Stimulated activated CD8-positive, alpha-beta memory T cell treated with anti-CD3 and anti-CD28 coated beads, Interleukin-15, amount 100 ng/mL, for 4 hours (primary cell): Measurements from ENCODE around the gene COASY.
A peak's percentile ranks its signal among the peaks of the same experiment; 100 is the strongest.

Experiments
- DNase-seq, 2 donors: peaks; one replicate each; pipeline ENCODE4 v3.0.0-alpha.2; 2020; ENCODE audit warnings: low read depth in 2 of 2

The COASY gene

DNA sequence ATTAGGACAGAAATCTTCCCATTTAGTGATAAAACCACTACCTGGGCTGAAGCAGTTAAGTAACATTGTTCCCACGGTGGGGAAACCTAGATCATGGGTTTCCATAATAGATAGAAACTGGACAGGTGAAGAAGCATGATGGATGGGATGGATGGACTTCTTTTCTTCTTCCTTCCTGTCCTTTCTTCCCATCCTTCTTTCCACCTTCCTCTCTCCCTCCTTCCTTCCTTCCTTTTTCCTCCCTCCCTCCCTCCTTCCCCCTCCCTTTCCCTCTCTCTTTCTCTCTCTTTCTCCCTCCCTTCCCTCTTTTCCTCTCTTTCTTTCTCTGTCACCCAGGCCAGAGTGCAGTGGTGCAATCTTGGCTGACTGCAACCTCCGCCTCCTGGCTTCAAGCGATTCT lies 12.5 kb downstream of the COASY start:
- no peak for DNase-seq

DNA sequence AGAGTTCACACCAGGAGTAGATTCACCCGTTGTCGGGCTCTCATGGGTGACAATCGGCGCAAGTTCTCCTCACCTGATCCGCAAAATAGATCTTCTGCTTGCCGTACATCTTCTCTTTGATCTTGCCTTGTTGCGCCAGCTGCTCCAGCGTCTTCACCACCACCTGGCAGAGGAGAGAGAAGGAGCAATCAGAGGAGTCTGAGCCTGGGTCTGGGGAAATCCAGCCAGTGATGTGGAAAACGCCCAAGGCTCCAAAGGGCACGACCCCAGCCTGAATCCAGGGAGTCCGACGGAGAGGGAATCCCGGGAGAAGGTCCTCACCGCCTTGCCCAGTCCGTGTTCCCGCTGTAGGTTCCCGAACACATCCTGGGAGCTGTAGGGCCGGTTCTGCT lies 15.2 kb downstream of the COASY start:
- DNase-seq = no peak

DNA sequence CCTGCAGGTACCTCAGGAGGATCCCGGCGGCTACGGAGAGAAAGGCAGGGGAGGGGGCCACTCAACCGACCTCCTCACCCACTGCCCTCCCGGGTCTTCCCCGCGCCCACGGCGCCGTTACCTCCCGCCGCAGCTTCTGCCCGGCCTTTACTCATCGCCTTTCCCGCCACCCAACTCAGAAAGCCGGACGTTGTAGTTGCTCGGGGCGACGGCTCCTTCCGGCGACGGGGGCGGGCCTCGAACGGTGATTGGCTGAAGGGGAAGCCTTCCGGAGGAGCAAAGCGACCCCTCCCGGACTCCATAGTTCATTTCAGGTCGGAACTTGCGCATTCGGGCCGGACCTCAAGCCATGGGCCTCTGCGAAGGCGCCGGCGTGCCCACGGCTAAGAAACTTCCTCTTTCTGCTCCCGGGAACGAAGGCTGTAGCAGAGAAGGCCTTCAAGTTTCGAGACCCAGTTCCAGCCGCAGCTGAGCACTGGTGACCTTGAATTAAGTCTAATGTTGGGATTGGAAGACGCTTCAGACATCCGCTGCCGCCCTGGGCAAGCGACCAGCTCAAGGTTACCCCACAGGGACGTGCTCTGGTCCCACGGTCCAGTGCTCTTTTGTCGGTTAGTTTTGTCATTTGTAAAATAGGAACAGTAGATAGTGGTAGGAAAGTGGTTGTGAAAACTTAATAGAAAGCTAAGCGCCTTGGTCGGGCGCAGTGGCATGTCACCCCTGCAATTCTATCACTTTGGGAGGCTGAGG lies 15.8 kb downstream of the COASY start, which contains the start of gene PSMC3IP:
TSS of gene PSMC3IP (minus strand) at position 198 of the 750 bp plus-strand sequence. CDS start at position 155, 43 bp downstream.
- peak; percentile 80 to 85 for DNase-seq

DNA sequence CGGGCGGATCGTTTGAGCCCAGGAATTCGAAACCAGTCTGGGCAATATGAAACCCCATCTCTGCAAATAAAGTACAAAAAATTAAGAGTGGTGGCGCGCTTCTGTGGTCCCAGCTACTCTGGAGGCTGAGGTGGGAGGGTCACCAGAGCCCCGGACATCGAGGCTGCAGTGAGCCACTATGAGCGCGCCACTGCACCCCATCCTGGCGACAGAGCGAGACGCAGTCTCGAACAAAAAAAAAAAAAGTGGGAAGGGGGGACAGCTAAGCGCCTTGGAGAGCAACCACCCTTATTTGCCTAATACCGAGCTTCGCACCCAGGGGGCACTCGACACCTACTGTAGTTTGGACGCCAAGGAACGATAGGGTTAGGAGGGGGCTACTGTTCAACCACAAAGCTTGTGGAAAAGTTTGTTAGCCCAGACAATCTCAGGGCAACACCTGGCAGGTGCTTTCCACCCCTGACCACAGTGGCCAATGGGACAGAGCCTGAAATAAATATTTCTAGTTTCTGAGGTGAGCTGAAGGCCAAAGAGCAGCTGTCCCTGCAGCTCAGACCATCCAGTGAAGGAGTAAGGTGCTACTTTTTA lies 16.4 kb downstream of the COASY start:
- peak in 1 of 2 donors; percentile 41 for DNase-seq

DNA sequence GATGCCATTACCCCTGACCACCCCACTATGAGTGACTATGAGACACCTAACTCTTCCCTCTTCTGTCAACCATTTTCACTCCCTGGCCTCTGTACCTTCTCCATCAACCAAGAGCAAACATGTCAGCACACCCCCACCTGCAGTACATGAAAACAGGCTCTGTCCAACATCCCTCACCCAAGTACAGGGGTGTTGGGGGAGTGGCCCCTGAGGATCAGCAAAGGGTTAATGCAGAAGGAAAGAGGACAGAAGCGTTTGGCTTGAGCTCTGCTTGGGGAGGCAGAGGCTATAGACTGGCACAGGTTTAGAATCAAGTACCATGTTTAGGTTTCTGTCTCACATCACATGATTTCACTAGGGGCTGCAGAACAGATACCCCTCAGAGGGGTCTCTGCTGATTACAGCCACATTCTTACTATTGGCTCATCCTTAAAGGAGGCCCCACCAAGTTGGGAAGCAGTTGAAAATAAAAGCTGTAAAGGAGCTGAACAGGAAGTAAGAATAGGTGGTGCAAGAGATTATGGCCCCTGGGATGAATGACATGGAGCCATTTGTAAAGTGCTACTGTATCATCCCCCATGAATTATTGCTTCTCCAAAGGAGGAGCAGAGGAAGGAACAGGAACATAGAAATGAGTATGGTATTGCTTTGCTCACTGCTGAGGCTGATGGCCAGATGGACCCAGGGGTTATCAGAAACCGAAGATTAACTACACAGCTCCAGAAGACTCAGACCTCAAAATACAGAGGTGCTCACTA lies 18.0 kb downstream of the COASY start:
- no peak for DNase-seq

DNA sequence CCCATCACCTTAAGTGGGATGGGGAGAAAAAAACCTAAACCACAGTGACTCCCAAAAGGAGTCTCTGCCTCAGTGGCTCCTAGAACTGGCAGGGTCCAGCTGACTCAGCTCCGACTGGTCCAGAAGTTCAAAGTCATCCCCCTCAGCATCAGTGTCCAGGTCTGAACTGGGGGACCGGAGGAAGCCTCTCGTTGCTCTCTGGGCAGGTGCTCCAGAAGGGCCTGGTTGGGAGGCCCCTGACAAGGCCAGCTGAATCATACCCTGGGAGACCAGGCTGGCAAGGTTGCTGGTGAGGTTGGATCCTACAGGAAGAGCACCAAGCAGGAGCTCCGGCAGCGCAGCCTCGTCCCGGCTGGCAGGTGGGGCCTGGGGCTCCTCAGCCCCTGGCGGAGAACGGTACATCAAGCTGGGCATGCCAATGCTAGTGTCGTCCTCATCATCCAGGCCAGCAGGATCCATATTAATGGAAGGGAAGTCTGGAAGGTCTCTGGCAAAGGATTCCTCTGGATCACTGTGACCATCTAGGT lies 19.9 kb downstream of the COASY start:
- DNase-seq = no peak

DNA sequence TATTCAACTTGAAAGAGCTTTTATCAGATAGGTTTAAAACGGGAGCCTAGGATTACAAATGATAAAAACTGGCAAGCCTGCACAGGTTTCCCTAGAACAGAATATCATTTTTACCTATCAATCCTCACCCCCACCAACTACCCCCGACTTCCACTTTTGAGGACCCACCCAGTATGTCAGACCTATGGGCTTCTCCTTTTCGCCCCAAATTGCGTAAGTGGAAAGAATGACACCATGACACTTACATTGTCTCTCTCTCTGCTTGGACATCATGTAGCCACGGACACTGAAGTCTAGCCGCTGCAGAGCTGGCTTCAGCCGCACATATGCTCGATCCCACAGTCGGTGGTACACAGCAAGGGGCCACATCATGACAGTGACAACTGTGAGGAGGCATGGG lies 22.9 kb downstream of the COASY start:
- no peak for DNase-seq

DNA sequence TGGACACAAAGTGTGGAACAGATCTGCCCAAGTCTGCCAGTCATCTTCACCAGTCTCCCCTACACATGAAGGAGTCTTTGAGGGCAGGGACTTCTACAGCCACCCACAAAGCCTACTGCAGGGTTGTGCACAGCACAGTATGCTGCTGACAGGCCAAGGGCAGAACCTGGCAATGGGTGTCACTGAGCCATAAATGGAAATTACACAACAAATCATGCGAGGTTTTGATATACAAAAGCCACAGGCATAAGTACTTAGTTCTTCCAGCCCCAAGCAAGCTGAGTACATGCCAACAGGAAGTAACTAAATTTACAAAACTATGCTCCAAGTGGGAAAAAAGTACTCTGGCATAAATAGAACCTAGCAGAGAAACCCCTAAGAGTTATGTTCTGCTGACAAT lies 23.4 kb downstream of the COASY start:
- DNase-seq = no peak

DNA sequence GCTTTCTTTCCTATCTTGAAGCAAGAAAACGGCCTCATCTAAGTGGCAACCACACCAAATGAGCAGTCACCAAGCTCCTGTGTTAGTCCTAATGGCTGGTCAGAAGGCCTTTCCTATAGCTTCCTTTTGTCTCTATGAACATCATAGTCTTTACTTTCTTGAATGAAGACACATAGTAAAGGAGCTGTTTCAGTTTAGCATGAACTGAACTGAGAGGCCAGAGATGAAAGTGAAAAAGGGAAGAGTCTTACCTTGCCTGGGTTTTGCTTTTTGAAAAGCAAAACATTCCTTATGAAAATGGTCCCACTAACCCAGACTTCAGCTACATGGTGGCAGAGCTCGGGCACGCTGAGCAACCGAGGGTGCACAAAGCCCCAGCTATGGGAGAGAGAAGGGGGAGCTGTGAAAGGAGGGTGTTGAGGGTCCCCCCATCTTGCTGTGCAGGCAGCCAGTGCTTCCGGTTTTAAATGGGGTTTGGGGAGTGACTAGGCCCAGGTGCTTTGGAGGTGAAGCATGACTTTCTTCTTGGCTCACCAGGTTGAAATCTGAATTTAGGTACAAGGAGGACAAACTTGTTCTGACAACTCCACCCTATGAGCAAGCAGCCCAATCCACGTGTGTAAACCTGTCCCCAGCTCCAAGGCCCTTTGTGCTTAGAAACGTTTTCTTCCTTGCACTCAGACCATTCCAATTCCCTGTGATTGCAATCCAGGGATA lies 24.7 kb downstream of the COASY start:
- no peak for DNase-seq

DNA sequence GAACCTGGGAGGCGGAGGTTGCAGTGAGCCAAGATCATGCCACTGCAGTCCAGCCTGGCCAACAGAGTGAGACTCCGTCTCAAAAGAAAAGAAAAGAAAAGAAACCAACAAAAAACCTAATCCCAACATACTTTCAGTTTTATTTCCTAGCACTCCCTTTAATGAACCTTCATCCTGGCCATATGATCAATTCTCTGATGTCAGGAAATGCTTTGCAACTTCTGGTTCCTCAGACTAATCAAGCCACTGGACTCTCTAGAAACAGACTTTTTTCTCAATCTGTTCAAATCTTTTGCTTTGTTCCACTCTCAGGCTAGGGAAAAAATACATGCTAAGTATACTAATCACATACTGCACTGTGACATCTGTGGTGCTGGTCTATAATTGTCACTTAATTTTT lies 28.9 kb downstream of the COASY start:
- DNase-seq = no peak

DNA sequence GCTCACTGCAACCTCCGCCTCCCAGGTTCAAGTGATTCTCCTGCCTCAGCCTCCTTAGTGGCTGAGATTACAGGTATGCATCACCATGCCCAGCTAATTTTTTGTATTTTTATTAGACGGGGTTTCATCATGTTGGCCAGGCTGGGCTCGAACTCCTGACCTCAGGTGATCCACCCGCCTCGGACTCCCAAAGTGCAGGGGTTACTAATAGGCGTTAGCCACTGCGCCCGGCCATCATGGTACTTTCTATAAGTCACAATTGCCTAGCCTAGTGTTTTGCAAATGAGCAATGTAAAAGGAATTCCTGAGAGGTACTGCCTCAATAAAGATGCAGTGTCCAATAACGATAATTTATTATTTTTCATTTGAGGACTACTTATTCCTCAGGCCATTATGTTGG lies 29.5 kb downstream of the COASY start:
- no peak for DNase-seq

DNA sequence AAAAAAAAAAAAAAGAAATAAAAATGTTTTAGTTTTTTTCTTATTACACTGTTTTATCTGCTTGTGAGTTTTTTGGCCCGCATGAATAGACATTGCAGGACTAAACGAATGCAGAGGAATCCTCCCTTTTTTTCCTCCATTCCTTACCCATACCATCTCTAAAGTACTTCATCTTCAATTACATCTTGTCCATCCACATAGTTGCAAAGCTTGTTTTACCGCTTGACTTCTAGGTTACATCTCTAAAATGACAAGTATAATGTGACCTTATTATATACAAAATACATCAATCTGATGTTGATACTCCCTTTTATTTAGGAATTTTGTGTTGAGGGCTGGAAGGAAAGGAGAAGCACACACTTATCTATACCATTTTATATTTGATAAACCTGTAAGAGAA lies 34.4 kb downstream of the COASY start:
- no peak for DNase-seq

DNA sequence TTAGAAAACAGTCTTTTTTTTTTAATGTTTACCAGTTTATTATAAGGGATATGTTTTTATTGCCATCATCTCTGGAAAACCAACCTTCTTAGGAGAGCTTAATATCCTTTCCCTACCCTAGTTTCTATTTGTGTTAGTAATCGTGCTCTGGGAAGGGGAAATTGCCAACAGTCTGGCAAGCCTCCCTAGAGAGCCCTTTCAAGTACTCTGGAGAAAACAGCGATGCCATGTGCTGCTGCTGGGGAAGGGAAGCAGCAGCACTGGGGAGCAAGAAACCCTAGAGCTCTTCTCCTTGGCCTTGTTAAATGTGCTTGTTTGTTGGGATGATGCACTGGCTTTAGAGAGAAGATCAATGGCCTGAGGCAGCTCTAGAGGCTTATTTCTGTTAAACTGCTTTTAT lies 37.0 kb downstream of the COASY start:
- no peak for DNase-seq

DNA sequence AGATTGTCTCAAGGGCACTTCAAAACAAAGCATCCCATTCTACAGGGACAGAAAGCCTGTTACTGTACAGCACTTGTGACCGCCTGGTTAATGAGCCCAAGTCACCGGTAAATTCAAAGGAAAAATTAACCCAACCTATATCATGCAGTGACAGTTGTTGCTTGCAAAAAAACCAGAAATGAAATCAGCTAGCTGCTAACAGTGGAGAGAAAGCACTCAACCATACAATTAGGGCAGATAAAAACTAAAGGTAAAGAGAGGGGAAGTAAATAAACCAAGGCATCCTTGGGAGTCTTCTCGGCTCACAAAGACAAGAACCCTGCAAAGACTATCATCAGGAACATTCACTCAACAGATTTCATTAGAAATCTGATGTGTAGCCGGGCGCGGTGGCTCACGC lies 41.4 kb downstream of the COASY start:
- DNase-seq = no peak

DNA sequence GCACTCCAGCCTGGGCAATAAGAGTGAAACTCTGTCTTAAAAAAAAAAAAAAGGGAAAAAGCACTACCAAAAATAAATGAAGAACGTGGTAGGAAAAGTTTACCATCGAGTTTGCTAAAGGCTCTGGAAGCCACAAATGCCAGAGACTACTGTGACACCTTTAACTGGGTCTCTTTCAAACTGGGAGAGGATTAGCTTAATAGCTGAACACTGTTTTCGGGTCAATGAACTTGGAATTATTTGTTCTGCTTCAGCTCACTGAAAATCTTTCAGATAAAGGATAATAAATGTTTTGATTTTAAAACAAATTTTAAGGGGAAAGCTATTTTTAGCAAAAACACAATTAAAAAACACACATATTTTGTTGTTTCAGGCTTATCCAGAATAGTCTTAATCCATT lies 45.8 kb downstream of the COASY start:
- DNase-seq = no peak

DNA sequence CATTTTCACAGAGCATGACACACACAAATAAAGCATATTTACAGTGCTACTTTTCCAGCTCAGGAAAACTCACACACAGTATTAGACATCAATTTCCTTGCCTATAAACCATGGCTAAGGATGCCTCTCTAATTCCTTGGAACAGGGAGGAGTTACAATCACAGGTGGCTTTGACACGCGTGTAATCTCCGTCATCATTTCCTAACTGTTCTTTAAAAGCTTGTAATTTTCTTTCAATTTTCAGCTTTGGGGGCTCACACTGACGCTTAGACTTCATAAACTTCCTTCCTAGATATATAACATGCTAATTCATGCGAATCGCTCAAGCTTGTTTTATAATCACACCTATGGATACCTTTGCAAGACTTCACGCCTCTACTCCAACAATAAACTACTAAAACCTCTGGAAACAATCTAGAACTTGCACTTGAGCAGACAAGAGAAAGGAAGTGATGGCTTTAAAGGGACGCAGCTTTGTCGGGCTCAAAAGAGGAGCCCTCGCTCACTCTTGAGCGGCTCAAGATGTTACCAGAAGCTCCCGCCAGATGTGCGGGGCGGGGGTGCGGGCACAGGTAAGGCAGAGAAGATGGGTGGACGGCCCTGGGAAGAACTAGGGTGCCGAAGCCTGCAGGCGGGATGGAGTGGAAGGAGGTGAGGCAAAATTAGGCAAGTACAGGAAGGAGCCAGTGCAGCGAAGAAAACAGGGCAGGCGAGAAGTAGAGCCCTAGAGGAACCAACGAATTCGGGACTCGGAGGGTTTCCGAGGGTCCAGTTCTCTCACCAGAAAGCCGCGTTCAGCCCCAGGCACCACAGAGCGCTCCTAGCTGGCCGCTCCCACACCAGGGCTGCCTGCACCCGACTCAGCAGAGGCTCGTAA lies 46.6 kb downstream of the COASY start:
- DNase-seq = no peak

DNA sequence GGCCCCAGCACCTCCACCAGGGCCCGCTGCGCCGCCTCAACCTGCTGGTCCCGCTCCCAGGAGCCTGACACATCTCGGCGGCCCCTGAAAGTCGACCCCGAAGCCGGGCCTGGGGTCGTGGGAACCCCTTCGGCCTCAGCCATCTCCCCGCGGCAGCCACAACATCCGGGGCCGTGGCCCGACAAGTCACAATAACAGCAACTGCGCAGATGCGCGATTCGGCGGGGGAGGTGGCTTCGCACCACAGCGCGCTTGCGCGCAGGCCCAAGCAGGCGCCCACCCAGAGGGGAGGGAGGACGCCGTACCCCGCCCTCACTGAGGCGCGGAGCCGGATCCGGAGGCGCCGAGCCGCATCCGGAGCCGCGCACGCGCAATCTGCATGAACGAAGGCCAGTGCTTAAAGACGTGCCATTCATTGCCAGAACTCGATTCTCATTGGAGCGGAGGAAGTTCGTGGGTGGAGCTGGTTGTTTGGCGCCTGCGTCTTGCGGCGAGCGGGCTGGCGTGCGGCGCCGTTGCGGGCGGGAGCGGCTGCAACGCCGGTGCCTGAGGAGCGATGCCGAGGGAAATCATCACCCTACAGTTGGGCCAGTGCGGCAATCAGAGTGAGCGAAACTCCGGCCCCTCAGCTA lies 47.4 kb downstream of the COASY start, which contains the start of the genes RETREG3 and TUBG1:
TSS of gene RETREG3 (minus strand) at position 193 of the 632 bp plus-strand sequence. CDS start at position 143, 50 bp downstream.
TSS of gene TUBG1 (plus strand) at position 502 of the 632 bp plus-strand sequence. CDS start at position 557, 55 bp downstream.
- peak; percentile 98 to 99 for DNase-seq

DNA sequence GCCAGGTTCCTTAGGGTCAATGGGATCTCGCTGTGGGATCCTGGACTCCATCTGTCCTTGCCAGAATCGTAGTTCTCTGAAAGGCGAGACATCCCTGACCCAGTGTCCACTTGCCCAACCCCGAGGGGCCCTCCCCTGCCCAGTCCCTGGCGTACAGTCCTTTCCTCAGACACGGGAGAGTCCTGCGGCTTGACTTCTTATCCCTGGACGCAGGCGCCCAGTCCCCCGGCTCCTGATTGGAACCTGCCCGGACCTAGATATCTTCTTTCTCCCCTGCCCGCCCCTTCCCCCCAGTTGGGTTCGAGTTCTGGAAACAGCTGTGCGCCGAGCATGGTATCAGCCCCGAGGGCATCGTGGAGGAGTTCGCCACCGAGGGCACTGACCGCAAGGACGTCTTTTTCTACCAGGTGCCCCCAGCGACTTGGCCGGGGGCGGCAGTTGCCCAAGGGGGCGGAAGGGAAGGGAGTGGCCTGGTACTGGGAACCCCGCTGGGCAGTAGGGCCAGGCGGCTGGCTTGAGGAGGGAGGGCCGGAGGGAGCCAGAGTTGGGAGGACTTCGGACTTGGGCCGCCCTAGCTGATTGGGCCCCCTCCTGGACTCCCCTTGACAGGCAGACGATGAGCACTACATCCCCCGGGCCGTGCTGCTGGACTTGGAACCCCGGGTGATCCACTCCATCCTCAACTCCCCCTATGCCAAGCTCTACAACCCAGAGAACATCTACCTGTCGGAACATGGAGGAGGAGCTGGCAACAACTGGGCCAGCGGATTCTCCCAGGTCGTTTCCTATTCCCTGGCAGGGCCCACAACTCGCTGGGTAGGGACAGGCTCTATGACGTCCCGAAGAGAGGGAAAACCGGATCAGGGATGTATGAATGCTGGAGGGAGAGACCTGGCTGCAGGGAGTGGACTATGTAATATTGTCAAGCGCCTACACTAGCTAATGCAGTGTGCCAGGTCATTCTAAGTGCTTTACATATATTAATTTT lies 48.2 kb downstream of the COASY start:
- peak in 1 of 2 donors; percentile 1 for DNase-seq

DNA sequence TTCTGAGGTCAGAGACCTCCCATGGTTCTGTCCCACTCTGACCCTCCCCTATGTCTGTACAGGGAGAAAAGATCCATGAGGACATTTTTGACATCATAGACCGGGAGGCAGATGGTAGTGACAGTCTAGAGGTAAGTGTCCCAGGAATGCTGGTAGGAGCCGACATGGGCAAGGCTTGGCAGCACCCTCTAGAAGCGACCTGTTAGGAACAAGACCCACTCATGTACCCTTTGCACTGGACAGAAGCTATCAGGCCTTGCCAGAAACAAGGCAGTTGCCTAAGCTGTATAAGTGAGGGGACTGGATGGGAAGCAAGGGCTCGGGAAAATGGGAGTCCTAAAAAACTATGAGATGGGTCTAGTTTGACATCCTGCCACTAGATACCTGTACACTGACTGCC lies 50.1 kb downstream of the COASY start:
- DNase-seq = no peak
